GM21367 (cell line): ENCODE results near the gene ARHGAP26.

Source experiments
- ATAC-seq: cut with Tn5 transposase; IDR thresholded peaks from one replicate; pipeline ENCODE4 v1.9.1; 2021; ENCODE audit not compliant: unreplicated experiment

The ARHGAP26 gene

DNA sequence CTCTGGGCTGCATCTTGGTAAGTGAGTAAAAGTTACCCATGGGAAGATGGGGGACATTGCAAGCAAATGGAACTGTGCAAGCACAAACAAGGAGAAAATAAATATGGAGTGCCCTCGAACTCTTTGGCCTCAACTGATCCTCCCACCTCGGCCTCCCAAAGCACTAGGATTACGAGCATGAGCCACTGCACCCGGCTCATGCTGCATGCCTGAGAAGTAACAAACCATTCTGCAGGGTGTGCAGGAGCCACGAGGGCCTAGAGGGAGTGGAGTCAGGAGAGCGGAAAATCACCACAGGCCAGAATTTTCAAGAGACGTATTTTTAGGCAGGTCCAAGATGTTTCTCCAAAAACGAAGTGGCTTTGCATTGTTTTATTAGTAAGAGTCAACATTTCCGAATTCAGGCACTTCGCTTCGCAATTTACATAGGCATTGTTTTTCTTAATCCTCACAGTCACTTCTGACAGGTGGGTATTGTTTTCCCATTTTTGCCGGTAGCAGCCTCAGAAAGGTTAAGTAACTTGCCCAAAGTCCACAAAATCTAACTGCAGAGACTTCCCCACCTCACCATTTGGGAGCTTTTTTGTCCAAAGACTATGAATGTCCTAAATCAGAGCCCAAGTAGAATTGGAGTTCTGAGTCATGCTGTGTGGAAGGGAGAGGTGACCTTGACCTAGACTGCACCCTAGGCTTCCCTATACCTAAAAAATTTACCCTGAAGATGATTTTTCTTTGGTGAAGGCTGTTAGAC is 403.1 kb downstream of the ARHGAP26 start:
- ATAC-seq: no peak

DNA sequence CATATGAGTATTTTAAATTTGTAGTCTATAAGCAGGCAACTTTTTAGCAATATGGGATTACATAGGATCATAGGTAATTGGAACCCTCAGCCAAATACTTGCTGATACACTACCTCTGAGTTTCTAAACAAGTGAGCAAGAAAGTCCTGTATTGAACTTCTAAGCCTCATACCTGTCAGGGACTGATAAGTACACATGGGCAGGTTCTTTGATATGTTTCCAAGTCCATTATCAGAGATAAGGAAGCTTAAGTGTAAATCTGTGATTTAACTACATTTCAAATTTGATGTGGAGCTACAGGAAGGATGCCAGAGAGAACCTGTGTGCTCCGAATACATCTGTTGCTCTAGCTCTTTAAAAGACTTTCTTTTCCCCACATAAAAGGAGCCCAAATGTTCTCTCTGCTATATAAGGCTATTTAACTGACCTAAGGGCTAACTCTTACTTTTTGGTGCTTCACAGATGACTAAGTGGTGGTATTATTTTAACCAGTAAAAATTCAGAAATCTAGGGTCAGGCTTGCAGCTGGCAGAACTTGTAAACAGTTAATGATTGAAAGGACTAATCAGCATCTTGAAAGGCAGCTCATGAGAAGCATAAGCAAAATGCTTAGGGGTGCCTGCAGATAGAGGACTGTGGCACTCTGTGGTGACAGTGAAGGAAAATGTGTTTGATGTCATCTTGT is 404.7 kb downstream of the ARHGAP26 start:
- peak; percentile 82 for ATAC-seq

DNA sequence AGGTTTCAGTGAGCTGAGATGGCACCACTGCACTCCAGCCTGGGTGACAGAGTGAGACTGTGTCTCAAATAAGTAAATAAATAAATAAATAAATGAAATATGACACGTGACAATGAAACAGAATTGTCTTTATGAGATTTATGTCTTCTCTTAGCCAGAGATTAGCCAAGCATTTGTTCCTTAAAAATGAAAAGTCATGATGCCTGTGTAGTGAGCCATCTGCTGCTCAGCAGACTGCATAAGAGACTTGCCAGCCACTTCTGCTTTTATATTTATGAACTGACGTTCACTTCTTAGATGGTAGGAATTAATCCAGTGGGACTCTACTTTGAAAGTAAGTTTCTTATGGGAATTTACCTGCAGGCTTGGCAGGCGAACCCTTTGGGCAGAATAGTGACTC is 405.9 kb downstream of the ARHGAP26 start:
- no peak for ATAC-seq

DNA sequence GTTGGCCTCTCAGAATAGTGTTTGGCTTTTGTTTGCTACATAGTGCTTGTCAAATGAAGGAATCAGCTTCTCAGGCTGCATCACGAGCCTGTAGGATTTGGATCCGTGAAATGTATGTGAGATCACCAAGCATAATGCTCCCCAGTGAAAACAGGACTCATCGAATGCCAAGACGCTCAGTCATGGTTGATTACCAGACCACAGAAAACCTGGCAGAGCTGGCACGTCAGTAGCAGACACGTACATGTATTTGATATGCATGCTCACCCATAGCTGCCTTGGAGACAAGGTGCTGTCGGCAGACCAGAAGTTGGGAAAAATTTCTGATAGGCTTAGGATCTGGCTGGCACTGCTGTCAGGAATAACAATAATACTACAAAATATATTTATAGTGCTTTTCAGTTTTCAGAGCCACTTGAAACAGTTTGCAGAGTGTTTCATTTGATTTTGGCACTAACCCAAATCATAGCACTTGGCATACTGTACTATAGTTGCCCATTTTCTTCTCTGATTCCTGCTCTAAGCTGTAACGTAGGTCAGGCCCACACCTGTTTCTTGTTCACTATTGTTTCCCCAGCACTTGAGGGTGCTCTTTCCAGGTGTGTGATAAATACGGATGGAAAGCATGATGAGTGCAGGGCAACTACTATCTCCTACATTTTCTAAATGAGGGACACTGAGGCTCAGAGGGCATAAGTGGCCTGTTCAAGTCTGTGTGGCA is 407.2 kb downstream of the ARHGAP26 start:
- ATAC-seq: no peak

DNA sequence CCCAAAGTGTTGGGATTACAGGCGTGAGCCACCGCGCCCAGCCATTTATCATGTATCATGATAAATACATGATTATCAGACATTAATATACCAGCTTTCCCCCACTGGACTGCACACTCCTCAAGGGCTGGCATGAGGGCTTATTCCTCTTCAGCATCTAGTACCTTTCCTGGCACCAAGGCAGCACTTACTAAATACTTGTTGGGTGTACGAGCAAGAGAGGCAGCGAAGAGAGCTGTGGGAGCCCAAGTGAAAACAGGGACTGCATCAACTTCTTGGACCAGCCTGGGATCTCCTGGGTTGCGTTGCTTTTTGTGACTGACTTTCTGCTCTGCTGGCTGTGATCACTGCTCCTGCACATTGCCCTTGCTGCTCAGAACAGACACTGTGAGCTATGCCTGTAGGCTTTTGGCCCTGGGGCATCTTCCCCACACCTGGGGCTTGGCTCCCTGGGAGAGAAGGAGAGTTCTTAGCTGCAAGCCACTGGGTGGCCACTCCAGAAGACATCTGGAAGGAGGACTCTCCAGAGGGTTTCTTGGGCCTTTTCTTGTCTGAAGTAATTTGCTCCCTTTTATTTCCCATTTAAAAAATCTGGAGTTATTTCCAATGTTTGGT is 409.1 kb downstream of the ARHGAP26 start:
- no peak for ATAC-seq

DNA sequence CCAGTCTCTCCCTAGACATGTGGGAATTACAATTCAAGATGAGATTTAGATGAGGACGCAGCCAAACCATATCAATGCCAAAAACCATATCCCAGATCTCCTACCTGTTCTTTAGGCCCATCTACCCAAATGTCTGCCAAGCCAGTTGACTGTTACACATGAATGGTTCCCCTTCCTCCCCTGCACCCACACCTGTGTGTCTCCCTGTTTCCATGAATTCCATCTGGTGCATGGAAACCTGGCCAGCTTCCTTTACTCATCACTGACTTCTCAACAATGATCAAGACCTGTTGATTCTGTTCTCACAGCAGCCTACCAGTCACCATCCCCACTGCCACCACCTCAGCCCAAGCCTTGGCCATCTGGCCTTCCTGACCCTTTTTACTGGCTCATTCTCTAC is 410.6 kb downstream of the ARHGAP26 start:
- ATAC-seq: no peak

DNA sequence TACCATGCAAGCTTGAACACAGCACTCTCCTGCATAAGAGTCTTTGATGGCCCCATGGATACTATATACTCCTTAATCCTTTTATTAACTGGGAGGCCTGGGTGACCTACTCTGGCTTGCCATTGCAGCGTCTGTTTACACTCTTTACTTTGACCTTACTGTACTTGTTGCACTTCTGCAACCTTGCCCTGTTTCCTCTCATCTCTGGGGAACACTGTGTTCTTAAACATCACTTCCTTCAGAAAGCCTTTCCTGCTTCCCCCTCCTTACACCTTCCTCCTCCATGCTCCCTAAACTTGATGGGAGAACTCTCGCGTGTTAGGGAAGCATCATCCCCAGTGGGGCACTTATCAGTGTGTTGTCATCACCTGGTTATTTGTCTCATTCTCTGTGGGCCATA is 411.0 kb downstream of the ARHGAP26 start:
- ATAC-seq: no peak

DNA sequence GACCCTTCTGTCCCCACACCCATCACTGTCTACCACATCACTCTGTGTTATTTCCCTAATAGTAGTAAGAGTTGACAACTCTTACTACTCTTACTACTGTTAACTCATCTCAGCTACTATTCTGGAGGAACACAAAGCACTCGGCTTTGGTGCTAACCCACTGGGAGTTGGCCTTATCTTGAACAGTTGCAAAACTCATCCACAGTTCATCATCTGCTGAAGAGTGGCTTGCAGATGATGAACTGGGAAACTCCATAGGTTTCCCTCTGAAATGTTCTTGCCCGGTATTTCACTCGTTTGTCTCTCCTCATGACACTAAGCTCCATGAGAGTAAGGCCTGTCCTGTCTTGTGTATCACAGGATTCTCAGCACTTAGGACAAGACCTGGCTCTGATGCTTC is 411.9 kb downstream of the ARHGAP26 start:
- ATAC-seq: no peak

DNA sequence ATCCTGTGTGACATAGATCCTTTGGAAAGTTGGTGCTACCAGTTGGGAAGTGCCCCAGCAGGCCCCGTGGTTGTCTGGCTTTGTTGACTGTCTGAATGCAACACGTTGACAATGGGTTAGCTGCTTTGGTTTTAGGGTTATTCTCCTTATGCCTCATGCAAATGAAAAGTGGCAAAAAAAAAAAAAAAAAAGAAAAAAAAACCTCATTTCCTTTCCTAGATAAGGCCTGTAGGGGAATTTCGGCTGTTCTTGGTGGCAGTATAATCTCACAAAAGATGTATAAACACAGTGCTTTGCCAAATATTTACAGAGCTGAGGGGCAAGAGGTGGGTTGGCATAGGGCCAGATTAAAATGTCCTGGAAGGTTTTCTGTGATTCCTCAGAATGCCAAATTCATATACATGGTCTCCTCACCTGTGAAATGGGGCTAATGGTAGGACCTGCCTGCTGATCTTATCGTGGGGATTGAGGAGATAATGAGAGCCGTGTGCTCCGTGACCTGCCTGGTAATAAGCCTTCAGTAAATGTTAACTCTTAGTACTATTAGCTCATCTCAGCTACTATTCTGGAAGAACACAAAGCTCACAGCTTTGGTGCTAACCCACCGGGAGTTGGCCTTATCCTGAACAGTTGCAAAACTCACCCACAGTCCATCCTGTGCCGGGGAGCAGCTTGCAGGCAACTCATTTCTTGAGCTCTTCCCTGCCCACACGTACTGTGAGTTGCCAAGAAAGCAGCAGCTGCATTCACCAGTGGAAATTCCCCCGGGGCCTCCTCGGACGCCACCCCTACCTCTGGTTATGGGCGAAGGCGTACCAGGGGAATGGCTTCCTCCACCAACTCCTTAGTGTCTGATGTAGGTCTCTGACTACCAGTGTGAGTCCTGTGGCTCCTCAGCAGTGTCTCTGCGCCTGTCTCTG is 413.0 kb downstream of the ARHGAP26 start:
- peak; percentile 43 for ATAC-seq

DNA sequence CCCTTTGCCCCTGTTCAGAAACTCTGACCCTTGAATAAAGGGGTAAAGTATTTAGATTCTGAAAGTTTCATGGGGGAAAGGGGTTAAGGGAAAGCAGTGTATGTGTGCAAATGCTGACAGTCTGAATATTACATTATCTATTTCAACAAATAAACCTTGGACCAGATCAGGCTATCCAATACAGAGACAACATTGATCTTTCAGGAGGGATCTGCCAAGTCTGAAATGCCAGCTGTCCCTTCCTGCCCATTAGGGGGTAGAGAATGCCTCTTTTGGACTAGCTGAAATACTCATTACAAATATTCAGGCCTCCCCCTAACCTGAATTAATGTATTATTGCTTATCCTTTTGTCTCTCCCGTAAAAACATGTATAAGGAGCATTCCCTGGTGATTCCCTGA is 413.8 kb downstream of the ARHGAP26 start:
- no peak for ATAC-seq

DNA sequence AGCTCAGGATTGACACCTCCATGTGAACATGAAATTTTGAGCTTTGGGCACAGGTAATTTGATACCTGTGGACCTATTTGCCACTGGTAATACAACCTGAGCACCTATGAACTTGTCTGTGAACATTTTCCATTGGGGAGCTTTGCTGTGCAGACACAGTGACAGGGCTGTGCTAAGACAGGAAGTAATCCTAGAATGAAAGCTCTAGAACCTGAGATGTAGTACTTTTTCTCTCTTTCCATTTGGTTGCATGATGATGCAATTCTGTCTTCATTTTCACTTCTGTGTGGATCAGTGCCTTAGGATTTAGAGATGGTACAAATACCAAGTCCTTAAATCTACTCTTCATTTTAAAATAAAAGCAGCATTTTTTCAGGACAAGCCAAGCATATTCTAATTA is 416.4 kb downstream of the ARHGAP26 start:
- peak; percentile 28 for ATAC-seq

DNA sequence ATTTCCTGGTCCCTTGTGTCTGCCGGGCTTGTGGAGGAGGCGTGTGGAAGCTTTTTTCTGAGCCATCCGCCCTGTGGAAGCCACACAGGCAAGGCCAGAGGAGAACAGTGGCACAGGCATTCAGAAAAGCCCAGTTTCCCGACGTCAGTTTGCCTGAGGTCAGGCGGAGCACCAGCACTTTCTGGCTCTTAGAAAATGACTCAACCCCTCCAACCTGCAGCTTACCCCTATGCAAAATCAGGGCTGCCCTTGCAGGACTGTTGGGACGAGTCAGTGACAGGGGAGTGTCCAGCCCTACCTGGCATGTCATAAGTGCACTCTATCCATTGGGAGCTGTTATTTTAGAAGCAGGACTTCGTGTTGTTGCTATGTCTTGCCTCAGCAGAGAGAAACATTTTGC is 417.3 kb downstream of the ARHGAP26 start:
- ATAC-seq: no peak

DNA sequence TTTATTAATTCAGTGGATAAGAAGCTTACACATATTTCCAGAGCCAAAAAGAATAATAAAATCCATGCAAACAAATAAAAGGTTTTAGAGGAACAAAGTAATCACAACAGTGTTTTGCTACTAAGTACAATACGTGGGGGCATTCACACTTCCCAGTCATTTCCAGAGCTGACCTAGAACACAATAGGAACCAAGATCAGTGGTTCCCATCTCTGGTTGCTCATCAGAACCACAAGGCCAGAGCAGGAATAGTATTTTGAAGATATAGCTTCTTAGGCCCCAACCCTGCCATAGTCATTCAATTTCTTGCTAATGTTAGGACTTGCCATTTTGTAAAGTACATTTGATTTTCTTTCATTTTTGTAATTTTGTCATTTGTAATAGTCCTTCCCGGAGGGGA is 417.9 kb downstream of the ARHGAP26 start:
- no peak for ATAC-seq

DNA sequence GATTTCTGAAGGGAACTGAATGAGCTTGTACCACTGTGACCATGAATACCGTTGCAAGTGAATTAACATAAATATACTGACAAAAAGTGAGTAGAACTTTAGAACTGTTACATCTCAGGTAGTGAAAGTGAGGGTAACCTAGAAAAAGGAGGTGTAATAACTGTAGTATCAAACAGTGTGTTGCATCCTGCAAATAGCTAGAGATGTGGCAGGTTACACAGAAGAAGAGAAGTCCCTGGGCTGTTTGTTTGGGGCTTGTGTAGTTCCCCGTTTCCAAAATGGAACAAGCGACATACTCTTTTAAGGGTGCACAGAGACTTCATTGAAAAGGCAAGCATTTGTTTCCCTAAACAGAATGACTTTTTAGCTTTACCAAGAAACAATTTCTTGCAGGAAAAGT is 418.5 kb downstream of the ARHGAP26 start:
- no peak for ATAC-seq

DNA sequence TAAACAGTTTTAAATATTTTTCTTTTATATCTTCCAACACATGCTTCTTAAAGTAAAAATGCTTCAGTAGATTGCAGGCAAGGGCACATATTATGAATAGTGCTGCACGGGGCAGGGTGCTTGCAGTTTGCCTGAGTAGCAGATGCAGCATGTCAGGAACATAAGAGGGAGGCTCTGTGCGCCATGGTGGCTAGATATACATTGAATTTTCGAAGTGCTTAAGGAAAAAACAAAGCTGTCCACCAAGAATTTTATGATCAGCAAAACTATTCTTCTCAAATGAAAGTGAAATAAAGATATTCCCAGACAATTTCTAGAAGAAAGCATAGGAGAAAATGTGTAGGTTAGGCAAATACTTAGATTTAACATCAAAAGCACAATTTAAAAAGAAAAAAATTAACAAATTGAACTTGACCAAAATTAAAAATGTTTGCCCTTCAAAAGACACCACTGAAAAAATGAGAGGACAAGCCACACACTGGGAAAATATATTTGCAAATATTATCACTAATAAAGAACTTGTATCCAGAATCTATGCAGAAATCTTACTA is 420.2 kb downstream of the ARHGAP26 start:
- no peak for ATAC-seq

DNA sequence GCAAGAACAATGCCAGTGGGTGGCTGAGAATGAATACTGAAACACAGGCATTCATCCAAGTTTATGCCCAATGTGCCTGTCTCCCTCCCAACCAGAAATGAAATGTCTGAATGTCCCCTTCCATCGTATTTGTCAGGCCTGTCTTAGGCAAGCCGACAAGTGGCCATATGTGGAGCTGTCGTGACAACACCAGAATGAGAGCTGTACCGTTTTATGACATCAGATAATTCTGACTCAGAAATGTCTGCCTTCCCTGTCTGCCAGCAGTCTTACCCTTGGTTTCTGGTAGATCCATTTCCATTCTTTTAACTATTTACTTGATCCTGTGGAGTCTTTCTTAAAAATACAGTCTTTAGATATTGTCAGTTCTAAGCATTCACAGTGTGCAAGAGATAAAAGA is 421.5 kb downstream of the ARHGAP26 start:
- ATAC-seq: no peak

DNA sequence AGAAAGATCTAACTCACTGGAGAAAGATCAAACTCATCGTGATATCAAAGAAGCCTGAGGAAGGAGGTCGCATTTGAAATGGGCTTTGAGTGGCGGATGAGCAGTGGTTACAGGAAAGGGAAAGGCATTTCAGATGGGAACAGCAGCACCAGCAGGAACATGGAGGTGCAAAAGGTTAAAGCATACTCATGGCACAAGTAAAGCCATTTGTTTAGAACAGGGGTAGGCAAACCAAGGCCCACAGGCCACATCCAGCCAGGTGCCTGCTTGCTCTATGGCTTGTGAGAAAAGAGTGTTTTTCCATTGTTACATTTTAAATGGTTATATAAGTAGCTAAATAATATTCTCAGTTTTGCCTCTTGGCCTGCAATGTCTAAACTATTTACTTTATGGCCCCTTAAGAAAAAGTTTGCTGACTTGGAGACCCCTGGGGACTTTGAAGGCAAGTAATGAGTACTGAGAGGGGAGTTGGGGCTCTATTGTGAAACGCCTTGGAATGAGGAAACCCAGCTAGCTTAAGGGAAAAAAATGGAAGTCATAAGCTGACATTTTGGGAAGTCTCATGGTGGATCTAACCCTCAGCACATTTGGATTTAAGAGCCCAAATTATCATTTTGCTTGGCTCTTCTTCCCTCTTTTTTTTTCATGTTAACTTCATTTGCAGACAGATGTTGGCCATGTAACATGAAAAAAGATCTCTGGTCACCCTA is 422.2 kb downstream of the ARHGAP26 start:
- no peak for ATAC-seq

DNA sequence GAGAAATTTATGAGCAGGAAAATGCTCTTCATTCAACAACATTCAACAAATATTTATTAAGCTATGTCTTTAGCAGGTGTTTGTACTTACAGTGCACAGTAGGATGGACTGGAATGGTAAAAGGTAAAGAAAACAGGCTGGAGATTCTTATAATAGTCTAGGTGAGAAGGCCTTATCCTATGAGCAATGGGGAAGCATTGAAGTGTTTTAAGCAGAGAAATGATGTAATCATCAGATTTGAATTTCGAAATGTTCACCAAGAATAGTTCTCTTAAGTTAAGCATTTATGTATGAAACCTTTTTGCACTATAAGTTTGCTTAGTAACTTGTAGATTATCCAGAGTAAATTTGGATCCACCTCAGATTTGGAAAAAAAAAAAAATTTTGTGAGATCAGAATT is 424.0 kb downstream of the ARHGAP26 start:
- ATAC-seq: no peak

DNA sequence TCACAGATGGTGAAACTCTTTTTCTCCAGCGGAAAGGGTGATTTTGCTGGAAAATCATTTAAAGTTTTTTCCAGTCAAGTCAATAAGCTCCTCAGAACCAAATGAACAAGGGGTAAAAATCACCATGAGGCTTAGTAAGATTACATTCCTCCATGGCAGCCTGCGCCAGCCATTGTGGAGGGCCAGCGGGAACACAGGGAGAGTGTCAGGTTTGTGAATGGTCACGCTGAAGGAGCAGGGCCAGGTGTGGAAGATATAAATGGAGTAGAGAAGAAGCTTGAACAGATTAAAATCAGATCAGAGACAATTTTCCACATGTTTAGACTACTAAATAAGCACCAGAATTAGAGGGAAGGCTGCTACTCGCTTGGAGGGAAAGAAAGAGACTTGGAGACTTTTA is 424.5 kb downstream of the ARHGAP26 start:
- ATAC-seq: no peak

DNA sequence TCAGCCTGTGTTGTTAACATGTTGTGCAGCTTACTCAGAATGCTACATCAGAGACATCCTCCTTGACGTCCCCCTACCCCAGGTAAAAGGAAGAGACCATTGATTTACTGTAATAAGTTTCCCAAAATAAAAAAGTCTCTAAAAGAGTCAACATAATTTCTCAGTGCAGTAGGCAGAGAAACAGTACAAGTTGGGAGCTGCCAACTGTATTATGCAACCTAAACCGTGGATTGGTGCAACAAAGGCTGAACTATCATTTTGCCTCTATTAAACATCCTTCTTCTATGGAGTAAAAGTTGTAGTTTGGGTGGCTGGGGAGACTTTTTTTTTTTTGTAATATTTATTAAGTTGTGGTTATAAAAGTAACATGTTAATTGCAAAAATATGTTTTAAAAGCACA is 425.3 kb downstream of the ARHGAP26 start:
- ATAC-seq: no peak
